HepG2 (cell line): ENCODE data around the gene CABLES1. TPM values are rescaled to one million over a fixed set of nuclear protein-coding genes. Genes with fewer than 3 reads are reported as not detected.

ENCODE experiments used
- ASH2L ChIP-seq: fragments of 300-600, 200-600 bp; sonication (generic); IDR thresholded peaks from 2 replicates; pipeline ENCODE4 v1.7.0; 2017; ENCODE audit warnings: low read depth, mild to moderate bottlenecking, moderate library complexity, mixed read lengths, low read length; ENCODE audit not compliant: insufficient read length
- CBX1 ChIP-seq: IDR thresholded peaks from one replicate; pipeline ENCODE4 v1.6.1; 2016; ENCODE audit warnings: antibody characterized with exemption, low read depth
- HNF1A ChIP-seq, 2 experiments: sonication (generic) in 1 of 2; formaldehyde crosslinking in 1 of 2; IDR thresholded peaks; 2 replicates each; pipeline versions ENCODE4 v1.4.0 to v1.6.1; 2016 to 2020; ENCODE audit warnings: borderline replicate concordance in 1 of 2, low read depth in 1 of 2, mild to moderate bottlenecking in 1 of 2, missing genetic modification reagents in 1 of 2
- KDM2A ChIP-seq: sonication (generic); formaldehyde crosslinking; IDR thresholded peaks from 2 replicates; pipeline ENCODE4 v1.4.0; 2020; ENCODE audit warnings: low read depth, missing genetic modification reagents, borderline replicate concordance
- POLR2G ChIP-seq: fragments of 200-400 bp; formaldehyde crosslinking; IDR thresholded peaks from 2 replicates; pipeline ENCODE4 v1.6.1; 2018; ENCODE audit warnings: mild to moderate bottlenecking, low read depth, low read length, moderate library complexity
- REXO4 ChIP-seq: sonication (generic); formaldehyde crosslinking; IDR thresholded peaks from 2 replicates; pipeline ENCODE4 v1.8.0; 2022; ENCODE audit warnings: missing genetic modification reagents, mild to moderate bottlenecking, borderline replicate concordance
- SRSF4 ChIP-seq: fragments of 200-400 bp; formaldehyde crosslinking; IDR thresholded peaks from one replicate; pipeline ENCODE4 v1.6.1; 2018; ENCODE audit warnings: mild to moderate bottlenecking, low read depth, low read length, moderate library complexity; ENCODE audit not compliant: poor library complexity, severe bottlenecking
- STAT6 ChIP-seq: sonication (generic); formaldehyde crosslinking; IDR thresholded peaks from 2 replicates; pipeline ENCODE4 v1.4.0; 2020; ENCODE audit warnings: missing genetic modification reagents, mild to moderate bottlenecking, borderline replicate concordance
- THAP7 ChIP-seq: sonication (generic); formaldehyde crosslinking; IDR thresholded peaks from 2 replicates; pipeline ENCODE4 v1.8.1; 2023; ENCODE audit warnings: mild to moderate bottlenecking, missing genetic modification reagents
- ZBTB3 ChIP-seq: sonication (generic); formaldehyde crosslinking; IDR thresholded peaks from 2 replicates; pipeline ENCODE4 v1.4.0; 2020; ENCODE audit warnings: low read depth, mild to moderate bottlenecking, moderate library complexity, missing genetic modification reagents, borderline replicate concordance
- ZFP36L2 ChIP-seq: sonication (generic); formaldehyde crosslinking; IDR thresholded peaks from 2 replicates; pipeline ENCODE4 v1.4.0; 2020; ENCODE audit warnings: missing genetic modification reagents
- ZNF180 ChIP-seq: sonication (generic); formaldehyde crosslinking; IDR thresholded peaks from 2 replicates; pipeline ENCODE4 v1.4.0; 2020; ENCODE audit warnings: low read depth, missing genetic modification reagents, borderline replicate concordance
- ZNF230 ChIP-seq: sonication (generic); formaldehyde crosslinking; IDR thresholded peaks from 2 replicates; pipeline ENCODE4 v1.4.0; 2020; ENCODE audit warnings: mild to moderate bottlenecking, missing genetic modification reagents
- ZNF333 ChIP-seq: sonication (generic); formaldehyde crosslinking; IDR thresholded peaks from 2 replicates; pipeline ENCODE4 v1.4.0; 2020; ENCODE audit warnings: mild to moderate bottlenecking, missing genetic modification reagents, borderline replicate concordance
- ZNF512B ChIP-seq: sonication (generic); formaldehyde crosslinking; IDR thresholded peaks from 2 replicates; pipeline ENCODE4 v1.5.1; 2020; ENCODE audit warnings: missing genetic modification reagents, mild to moderate bottlenecking, borderline replicate concordance
- ZNF772 ChIP-seq: sonication (generic); formaldehyde crosslinking; IDR thresholded peaks from 2 replicates; pipeline ENCODE4 v1.5.0; 2020; ENCODE audit warnings: mild to moderate bottlenecking, missing genetic modification reagents
- polyA plus RNA-seq, 8 experiments: library from polyadenylated mRNA; depleted of rRNA in 3 of 8; stranded (reverse) in 7 of 8; unstranded in 1 of 8; fragments of >200 nt; fragmentation: Illumina TruSeq in 4 of 8; extraction: Trizol in 4 of 8; gene quantifications; 2 replicates each; pipeline versions ENCODE4 v1.2.1 to v1.2.3, GENCODE V29; 2011 to 2016; ENCODE audit warnings: low read depth in 4 of 8, missing spikeins in 1 of 8, mixed read lengths in 1 of 8; ENCODE audit not compliant: insufficient read depth in 1 of 8
- total RNA-seq, 5 experiments: library from RNA; depleted of rRNA; stranded (reverse); fragments of >200 nt; fragmentation: Illumina TruSeq; extraction: Trizol; gene quantifications; 2 replicates each; pipeline ENCODE4 v1.2.3, GENCODE V29; 2016; ENCODE audit warnings: low read depth in 1 of 5

CABLES1 gene
- total and polyA plus RNA-seq, 2 of the 13 experiments (the other 11 are each of a cell fraction or from before 2014, with no cell fraction given) = 14.7 to 25.8 TPM

GRCh38 chr18:23134780-23135549 lies at the start of gene CABLES1 (continued):
- TF ChIP-seq SRSF4 (no peak), REXO4 (CRISPR knock-in tag) (no peak), STAT6 (CRISPR knock-in tag) (no peak), THAP7 (CRISPR knock-in tag) (no peak), ZNF512B (CRISPR knock-in tag) (no peak), CBX1 (no peak), ZBTB3 (CRISPR knock-in tag) (no peak), ZNF333 (CRISPR knock-in tag) (peak; percentile 53; the same call in 1 of the 2 replicates), POLR2G (peak; percentile 76), ZNF180 (CRISPR knock-in tag) (no peak), HNF1A (IDR thresholded peaks at IDR 0.05; ENCODE audit: low read depth) (no peak), HNF1A (CRISPR knock-in tag; IDR thresholded peaks at IDR 0.05; ENCODE audit: borderline replicate concordance) (peak; percentile 20; the same call in 1 of the 2 replicates), ASH2L (peak; percentile 58), ZNF230 (no peak), ZNF772 (CRISPR knock-in tag) (no peak; the same call in 1 of the 2 replicates), KDM2A (CRISPR knock-in tag) (peak; percentile 67), ZFP36L2 (CRISPR knock-in tag) (no peak)
